ENCODE results near the gene WDR72.
"Not testable (repeated sequence)": the region's sequence is repeated elsewhere in the genome, so short reads cannot be mapped to it uniquely, and the experiment has no call there.

WDR72 gene

GRCh38 chr15:53590380-53590779 is 169.1 kb downstream of the WDR72 start:
- no peak for DNase-seq (ENCODE audit: low read depth, low spot score)

GRCh38 chr15:53589520-53590057 is 169.9 kb downstream of the WDR72 start:
- no peak for DNase-seq (ENCODE audit: low read depth, low spot score)

GRCh38 chr15:53588773-53589172 is 170.7 kb downstream of the WDR72 start:
- DNase-seq (ENCODE audit: low read depth, low spot score): no peak

DNA sequence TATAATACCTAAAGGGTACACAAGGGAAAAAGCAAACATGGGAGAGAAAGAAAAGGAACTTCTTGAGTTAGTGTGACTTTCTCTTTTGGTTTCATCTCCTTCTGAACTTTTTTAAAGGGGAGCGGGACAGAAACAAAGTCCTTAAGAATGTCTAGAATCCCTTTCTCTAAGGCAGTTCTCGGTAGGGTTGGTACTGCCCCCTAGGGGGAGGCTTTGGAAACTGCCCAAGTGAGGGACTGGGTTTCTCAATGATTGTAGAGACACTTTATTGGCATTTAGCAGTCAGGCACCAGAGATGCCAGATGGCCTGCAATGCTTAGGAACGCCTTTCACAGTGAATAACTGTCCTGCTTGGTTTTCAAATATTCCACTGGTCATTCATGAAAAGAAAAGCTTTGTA is 172.7 kb downstream of the WDR72 start:
- DNase-seq (ENCODE audit: low read depth, low spot score): no peak

DNA sequence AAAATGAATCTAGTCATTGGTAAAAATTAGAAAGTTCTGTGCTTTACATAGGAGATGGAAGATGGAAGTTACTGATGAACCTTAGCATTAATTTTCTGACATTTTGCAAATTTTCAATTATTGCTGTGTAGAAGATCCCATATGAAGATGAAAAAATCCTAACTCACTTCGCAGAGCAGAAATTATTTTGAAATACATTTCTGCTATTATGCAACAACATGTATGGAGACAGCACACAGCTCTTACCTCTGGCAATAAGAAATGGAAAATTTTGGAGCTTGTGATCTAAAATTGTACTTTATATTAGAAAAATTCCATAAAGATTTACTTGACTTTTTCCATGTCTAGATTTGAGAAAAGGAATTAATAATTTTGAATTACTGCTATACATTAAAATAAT is 177.9 kb downstream of the WDR72 start:
- DNase-seq (ENCODE audit: low read depth, low spot score): no peak

DNA sequence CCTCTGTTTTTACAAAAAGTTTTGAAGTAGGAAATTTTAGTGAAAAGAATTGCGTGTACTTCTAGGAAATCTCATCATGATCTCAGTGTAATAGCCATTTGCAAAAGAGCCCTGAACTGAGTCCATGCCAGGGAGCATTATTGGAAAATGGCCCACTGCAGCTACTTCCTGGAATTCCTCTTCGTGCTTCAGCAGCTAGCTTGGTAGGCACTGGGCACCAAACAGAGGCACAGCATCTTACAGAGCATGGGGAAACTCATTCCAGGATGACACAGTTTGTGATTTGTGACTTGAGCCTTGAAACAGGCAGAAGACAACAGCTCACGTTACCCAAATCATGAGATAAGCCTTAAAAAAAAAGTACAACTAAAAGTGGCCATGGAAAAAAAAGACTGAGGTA is 179.1 kb downstream of the WDR72 start:
- DNase-seq (ENCODE audit: low read depth, low spot score): no peak

DNA sequence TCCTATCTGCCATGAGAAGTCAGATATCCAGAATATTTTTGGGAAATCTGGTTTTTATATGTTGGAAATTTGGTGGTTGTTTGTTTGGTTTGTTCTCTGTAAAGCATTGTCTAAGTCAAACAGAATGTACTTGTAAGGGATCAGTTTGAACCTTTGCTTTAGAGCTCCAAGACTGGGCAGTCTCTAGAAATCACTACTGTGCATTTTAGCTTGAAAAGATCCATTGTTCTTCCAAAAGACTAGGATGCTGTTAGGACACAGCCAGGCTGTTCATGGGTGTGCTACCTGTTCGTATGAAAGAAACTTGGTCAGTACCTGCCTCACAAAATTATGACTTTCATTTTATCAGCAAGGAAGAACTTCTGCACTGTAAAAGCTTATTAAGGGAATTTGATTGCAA is 182.6 kb downstream of the WDR72 start:
- no peak for DNase-seq (ENCODE audit: low read depth, low spot score)

DNA sequence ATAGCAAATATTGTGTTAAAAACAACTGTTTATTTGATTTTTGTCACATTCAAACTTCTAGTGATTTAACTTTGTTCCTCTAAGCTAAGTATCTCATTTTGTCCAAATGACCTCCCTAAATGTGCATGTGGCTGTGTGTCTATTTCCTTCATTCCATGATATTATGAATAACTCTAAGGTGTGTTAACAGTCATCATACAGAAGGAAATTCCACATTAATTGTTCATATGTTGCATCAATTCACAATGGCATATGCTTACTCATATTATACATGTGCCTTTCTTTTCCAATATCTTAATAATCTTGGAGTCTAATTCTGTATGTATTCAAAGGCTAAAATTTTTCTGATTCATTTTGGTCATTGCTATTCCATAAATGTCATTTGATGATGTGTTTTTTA is 186.4 kb downstream of the WDR72 start:
- no peak for DNase-seq (ENCODE audit: low read depth, low spot score)

DNA sequence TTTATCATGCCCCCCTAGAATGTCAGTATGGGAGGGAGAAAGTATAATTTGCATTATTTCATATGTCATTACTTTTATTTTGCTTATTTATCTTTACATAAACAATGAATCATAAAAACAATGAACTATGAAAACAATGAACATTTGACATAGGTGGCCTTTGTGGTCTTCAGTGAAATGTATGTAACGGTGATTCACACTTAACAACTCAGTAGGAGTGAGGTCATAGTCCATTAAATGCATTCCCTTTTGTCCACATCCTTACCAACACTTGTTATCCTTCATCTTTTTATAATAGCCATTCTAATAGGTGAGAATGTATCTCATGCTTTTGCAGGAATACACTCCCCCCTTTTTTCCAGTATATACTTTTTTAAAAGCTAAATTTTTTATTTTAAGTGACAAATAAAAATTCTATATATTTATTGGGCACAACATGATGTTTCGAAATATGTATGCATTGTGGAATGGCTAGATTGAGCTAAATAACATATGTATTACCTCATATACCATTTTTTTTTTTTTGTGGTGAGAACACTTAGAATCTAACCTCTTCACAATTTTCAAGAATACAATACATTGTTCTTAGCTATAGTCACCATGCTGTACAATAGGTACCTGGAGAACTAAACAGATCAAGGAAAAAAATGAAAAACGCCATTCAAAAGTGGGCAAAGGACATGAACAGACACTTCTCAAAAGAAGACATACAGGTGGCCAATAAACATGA is 189.5 kb downstream of the WDR72 start:
- no peak for DNase-seq (ENCODE audit: low read depth, low spot score)

- no peak for DNase-seq (ENCODE audit: low read depth, low spot score)
Measured at GRCh38 chr15:53566912-53567311, 192.6 kb downstream of the WDR72 start.

- DNase-seq (ENCODE audit: low read depth, low spot score): no peak
Measured at GRCh38 chr15:53565721-53566120, 193.7 kb downstream of the WDR72 start.

- no peak for DNase-seq (ENCODE audit: low read depth, low spot score)
Measured at GRCh38 chr15:53564647-53565046, 194.8 kb downstream of the WDR72 start.

DNA sequence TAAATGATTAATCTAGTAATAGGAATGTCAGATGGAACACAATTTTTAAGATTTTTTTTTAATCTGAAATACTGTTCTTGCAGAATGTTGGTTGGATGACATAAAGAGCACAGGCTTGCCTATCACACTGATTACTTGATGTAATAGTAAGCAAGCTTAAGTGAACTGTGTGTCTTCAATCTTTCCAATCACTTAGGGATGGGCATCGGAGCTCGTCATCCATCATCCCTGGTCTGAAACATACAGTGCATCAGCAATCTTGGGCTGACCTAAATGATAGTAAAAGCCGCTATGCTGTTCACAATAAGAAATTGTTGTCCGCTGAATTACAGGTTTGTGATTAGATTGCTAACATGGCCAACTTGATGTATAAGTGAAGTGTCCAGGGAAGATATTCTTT is 195.8 kb downstream of the WDR72 start:
- no peak for DNase-seq (ENCODE audit: low read depth, low spot score)

DNA sequence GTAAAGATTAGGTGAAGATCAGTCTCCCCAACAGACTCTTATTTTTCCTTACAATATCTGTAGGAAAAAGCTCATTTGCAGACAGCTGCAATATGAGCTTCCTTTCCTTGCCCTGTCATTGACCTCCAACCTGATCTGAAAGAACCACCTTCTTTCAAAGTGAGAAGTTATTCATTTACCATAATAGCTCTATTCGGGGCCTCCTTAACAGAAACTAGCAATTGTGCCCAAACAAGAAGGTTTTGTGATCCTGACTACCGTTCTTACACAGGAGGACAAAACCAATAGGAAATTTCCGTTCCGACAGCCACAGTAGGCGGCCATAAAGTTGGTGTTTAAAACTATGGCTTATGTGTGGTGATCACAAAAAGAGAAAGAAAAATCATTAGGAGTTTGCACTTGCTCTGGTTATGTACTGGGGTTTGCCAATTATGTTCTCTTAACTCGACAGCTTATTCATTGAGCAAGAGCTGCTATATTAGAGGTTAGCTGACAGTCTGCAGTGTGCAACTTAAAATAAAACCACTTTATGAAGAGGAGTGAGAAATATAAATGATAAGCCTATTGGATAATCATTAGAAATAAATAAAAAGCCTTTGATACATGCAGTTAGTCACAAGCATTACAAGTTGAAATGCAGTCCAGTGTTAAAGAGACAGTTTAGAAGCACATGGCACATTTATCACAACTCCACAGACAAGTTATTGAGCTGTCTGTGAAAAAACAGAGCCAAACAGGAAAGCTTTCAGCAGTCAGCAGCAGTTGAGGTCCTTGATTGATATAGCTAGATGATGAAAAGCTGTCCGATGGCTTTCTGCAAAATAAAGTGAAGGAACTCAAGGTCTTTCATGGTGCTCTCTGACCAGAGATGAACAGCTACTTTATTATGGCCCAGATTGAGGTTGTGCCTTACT is 199.8 kb downstream of the WDR72 start:
- no peak for DNase-seq (ENCODE audit: low read depth, low spot score)

DNA sequence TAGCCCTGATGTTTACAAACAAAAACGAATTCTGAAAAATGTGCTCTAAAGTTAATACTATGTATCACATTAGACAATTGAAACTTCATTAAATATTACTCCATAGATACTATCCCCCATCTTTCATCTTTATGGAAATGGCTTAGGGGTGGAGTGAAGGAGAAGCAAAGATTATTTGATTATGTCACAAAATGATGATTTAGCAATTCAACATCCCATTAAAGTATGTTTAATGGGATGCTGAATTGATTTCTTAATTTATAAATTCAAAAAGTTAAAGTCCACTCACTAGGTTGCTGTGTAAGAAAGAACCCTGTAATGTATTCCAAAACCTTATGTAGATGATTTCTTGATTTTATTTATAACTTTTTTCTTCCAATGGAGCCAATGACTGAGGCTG is 201.1 kb downstream of the WDR72 start:
- DNase-seq (ENCODE audit: low read depth, low spot score): no peak

GRCh38 chr15:53555226-53555625 is 204.2 kb downstream of the WDR72 start:
- no peak for DNase-seq (ENCODE audit: low read depth, low spot score)

GRCh38 chr15:53549697-53550305 is 209.7 kb downstream of the WDR72 start:
- no peak for DNase-seq (ENCODE audit: low read depth, low spot score)

- DNase-seq (ENCODE audit: low read depth, low spot score): no peak
Measured at GRCh38 chr15:53548236-53548635, 211.2 kb downstream of the WDR72 start.

- not testable (repeated sequence) for DNase-seq (ENCODE audit: low read depth, low spot score)
Measured at GRCh38 chr15:53540626-53541300, 218.7 kb downstream of the WDR72 start.

GRCh38 chr15:53539878-53540277 is 219.6 kb downstream of the WDR72 start:
- DNase-seq (ENCODE audit: low read depth, low spot score): no peak

- DNase-seq (ENCODE audit: low read depth, low spot score): no peak
Measured at GRCh38 chr15:53536479-53537120, 222.9 kb downstream of the WDR72 start.

Measured in activated CD4-positive, CD25-positive, alpha-beta regulatory T cell treated with anti-CD3 and anti-CD28 coated beads, Interleukin-2, amount 50 U/mL, for 16 hours (primary cell).